ENCODE data around the gene PIP5KL1. TPM values are rescaled to one million over a fixed set of nuclear protein-coding genes. Genes with fewer than 3 reads are reported as not detected.

PIP5KL1 gene
- total RNA-seq, 3 donors from 2014 or later (not counting 1 experiment from before 2014, with no cell fraction given) = 0.52 to 1.4 (median 0.97) TPM

- peaks cover 16 to 19% of the 10 kb centered on the region in 2 donors for H3K27me3 Mint-ChIP-seq (ENCODE audit: low read depth in 2 of 2)
- Histone ChIP-seq H3K27ac (ENCODE audit: low read length) (no peak overlapping the region), H3K27me3 (ENCODE audit: control insufficient read depth, insufficient read depth, low read length) (peaks cover 17% of the 10 kb centered on the region), H3K36me3 (ENCODE audit: control insufficient read depth, insufficient read depth, low read length) (no peaks in the 10 kb centered on the region), H3K4me1 (ENCODE audit: control insufficient read depth, insufficient read depth, low read length) (peaks cover 51% of the 10 kb centered on the region), H3K4me3 (ENCODE audit: low read length) (no peak overlapping the region), H3K9me3 (ENCODE audit: control insufficient read depth, insufficient read depth, low read length) (no peaks in the 10 kb centered on the region)
- H3K9me3 Mint-ChIP-seq = no peaks in the 10 kb centered on the region
- peak in 1 of 2 donors; percentile 14 for DNase-seq
- intact Hi-C loops (cut with micrococcal nuclease) = loop anchor here (5.0 kb wide), 1 partner anchor 186 kb away; the partner anchor contains the start of gene TOR2A
- TF ChIP-seq CTCF (IDR thresholded peaks at IDR 0.05) = no peak
- H3K4me1 Mint-ChIP-seq = peaks cover 15 to 36% of the 10 kb centered on the region in 2 donors
- no peaks in the 10 kb centered on the region for H3K36me3 Mint-ChIP-seq
- no peak overlapping the region for H3K27ac Mint-ChIP-seq
- no peak for ATAC-seq
- H3K4me3 Mint-ChIP-seq = no peak overlapping the region
- 78% methylated on average over 6 of the region's 6 CpGs for WGBS (ENCODE audit: insufficient coverage)
These were observed 7.5 kb downstream of the PIP5KL1 start for GRCh38 chr9:127923046-127923445.

- ATAC-seq (peak; percentile 49 to 61 (median 50)), DNase-seq (peak; percentile 81 to 90)
- no peak overlapping the region for H3K4me3 ChIP-seq (ENCODE audit: low read length)
- Mint-ChIP-seq H3K36me3 (no peaks in the 10 kb centered on the region), H3K4me3 (peak overlapping the region; percentile 65), H3K9me3 (no peaks in the 10 kb centered on the region), H3K27me3 (ENCODE audit: low read depth in 2 of 2) (peaks cover 16 to 19% of the 10 kb centered on the region in 2 donors), H3K4me1 (peaks cover 15 to 39% of the 10 kb centered on the region in 2 donors), H3K27ac (peak overlapping the region in 1 of 2 donors; percentile 74)
- peaks cover 48% of the 10 kb centered on the region for H3K4me1 ChIP-seq (ENCODE audit: control insufficient read depth, insufficient read depth, low read length)
- H3K27me3 ChIP-seq (ENCODE audit: control insufficient read depth, insufficient read depth, low read length) = peaks cover 8% of the 10 kb centered on the region
- peak; percentile 98 for TF ChIP-seq CTCF (IDR thresholded peaks at IDR 0.05)
- H3K9me3 ChIP-seq (ENCODE audit: control insufficient read depth, insufficient read depth, low read length) = no peaks in the 10 kb centered on the region
- no peak overlapping the region for H3K27ac ChIP-seq (ENCODE audit: low read length)
- H3K36me3 ChIP-seq (ENCODE audit: control insufficient read depth, insufficient read depth, low read length) = no peaks in the 10 kb centered on the region
- intact Hi-C loops (cut with micrococcal nuclease) = loop anchor here (1.0 to 5.0 kb wide), 2 partner anchors 184 to 417 kb away; partner anchors contain the start of gene TOR2A
- WGBS (ENCODE audit: insufficient coverage) = 11% methylated on average over 45 of the region's 45 CpGs
These were observed 8.9 kb downstream of the PIP5KL1 start for GRCh38 chr9:127921557-127922120.

GRCh38 chr9:127920794-127921193, 9.8 kb downstream of the PIP5KL1 start:
- no peak for ATAC-seq
- Histone ChIP-seq H3K36me3 (ENCODE audit: control insufficient read depth, insufficient read depth, low read length) (no peaks in the 10 kb centered on the region), H3K4me3 (ENCODE audit: low read length) (no peak overlapping the region), H3K9me3 (ENCODE audit: control insufficient read depth, insufficient read depth, low read length) (no peaks in the 10 kb centered on the region), H3K4me1 (ENCODE audit: control insufficient read depth, insufficient read depth, low read length) (peaks cover 51% of the 10 kb centered on the region), H3K27ac (ENCODE audit: low read length) (no peak overlapping the region), H3K27me3 (ENCODE audit: control insufficient read depth, insufficient read depth, low read length) (peaks cover 3% of the 10 kb centered on the region)
- Mint-ChIP-seq H3K36me3 (no peaks in the 10 kb centered on the region), H3K4me3 (no peak overlapping the region), H3K27me3 (ENCODE audit: low read depth in 2 of 2) (peaks cover 11 to 12% of the 10 kb centered on the region in 2 donors), H3K27ac (peak overlapping the region in 1 of 2 donors; percentile 52), H3K9me3 (no peaks in the 10 kb centered on the region), H3K4me1 (peaks cover 15 to 34% of the 10 kb centered on the region in 2 donors)
- 92% methylated on average over 7 of the region's 7 CpGs for whole genome bisulfite sequencing (ENCODE audit: insufficient coverage)
- intact Hi-C loops (cut with micrococcal nuclease) = loop anchor here (1.0 to 5.0 kb wide), 2 partner anchors 183 to 416 kb away; partner anchors contain the start of gene TOR2A
- no peak for TF ChIP-seq CTCF (IDR thresholded peaks at IDR 0.05)
- no peak for DNase-seq
